Stimulated activated CD8-positive, alpha-beta memory T cell treated with anti-CD3 and anti-CD28 coated beads, Interleukin-12 subunit alpha, Interleukin-12 subunit beta, amount 100 ng/mL, for 4 hours (primary cell): ENCODE data around the gene PRLR.

Source experiments
- DNase-seq: peaks from one replicate; pipeline ENCODE4 v3.0.0-alpha.2; 2020; ENCODE audit warnings: low read depth

Gene PRLR

GRCh38 chr5:35160486-35161116 is 69.7 kb downstream of the PRLR start:
- DNase-seq = no peak

- no peak for DNase-seq
Observed at GRCh38 chr5:35159370-35159742, 70.9 kb downstream of the PRLR start.

GRCh38 chr5:35158622-35159369 is 71.5 kb downstream of the PRLR start:
- no peak for DNase-seq

- DNase-seq = no peak
Observed at GRCh38 chr5:35158204-35158603, 72.1 kb downstream of the PRLR start.

- DNase-seq = no peak
Observed at GRCh38 chr5:35153375-35153932, 76.8 kb downstream of the PRLR start.

- DNase-seq = no peak
Observed at GRCh38 chr5:35152733-35153132, 77.6 kb downstream of the PRLR start.

- DNase-seq = no peak
Observed at GRCh38 chr5:35151146-35151920, 79.0 kb downstream of the PRLR start.

GRCh38 chr5:35149041-35149440 is 81.2 kb downstream of the PRLR start:
- DNase-seq = no peak

GRCh38 chr5:35146406-35146805 is 83.9 kb downstream of the PRLR start:
- no peak for DNase-seq

- DNase-seq = no peak
Observed at GRCh38 chr5:35145691-35146317, 84.5 kb downstream of the PRLR start.

GRCh38 chr5:35145012-35145411 is 85.3 kb downstream of the PRLR start:
- no peak for DNase-seq

GRCh38 chr5:35143841-35144240 is 86.4 kb downstream of the PRLR start:
- DNase-seq = no peak

GRCh38 chr5:35141739-35142138 is 88.5 kb downstream of the PRLR start:
- no peak for DNase-seq

GRCh38 chr5:35138232-35138631 is 92.1 kb downstream of the PRLR start:
- no peak for DNase-seq

- no peak for DNase-seq
Observed at GRCh38 chr5:35136386-35136785, 93.9 kb downstream of the PRLR start.

GRCh38 chr5:35135239-35135700 is 95.0 kb downstream of the PRLR start:
- DNase-seq = no peak

- DNase-seq = no peak
Observed at GRCh38 chr5:35134278-35135030, 95.8 kb downstream of the PRLR start.

GRCh38 chr5:35133186-35133585 is 97.1 kb downstream of the PRLR start:
- no peak for DNase-seq

- DNase-seq = no peak
Observed at GRCh38 chr5:35131723-35132122, 98.6 kb downstream of the PRLR start.

- no peak for DNase-seq
Observed at GRCh38 chr5:35129921-35130485, 100.3 kb downstream of the PRLR start.

GRCh38 chr5:35129276-35129675 is 101.0 kb downstream of the PRLR start:
- no peak for DNase-seq
